ENCODE results near the gene RAP1B. TPM values are rescaled to one million over a fixed set of nuclear protein-coding genes. Genes with fewer than 3 reads are reported as not detected.

Gene RAP1B
- total RNA-seq, 1 donor from 2014 or later = 252 TPM

- Histone ChIP-seq H3K4me2 (no peak overlapping the region), H3K79me2 (ENCODE audit: low read depth) (peaks cover 100% of the 10 kb centered on the region), H3K9me3 (ENCODE audit: low read depth) (no peaks in the 10 kb centered on the region), H3F3A (ENCODE audit: low read depth) (peaks cover 26% of the 10 kb centered on the region), H2AFZ (replicated peaks) (no peak overlapping the region), H3K4me3 (no peak overlapping the region), H4K20me1 (ENCODE audit: low read depth) (peaks cover 27% of the 10 kb centered on the region), H3K27ac (no peak overlapping the region), H3K27me3 (no peaks in the 10 kb centered on the region), H3K36me3 (peaks cover 8% of the 10 kb centered on the region), H3K4me1 (peaks cover 17% of the 10 kb centered on the region), H3K9ac (no peak overlapping the region)
- Mint-ChIP-seq H3K27me3 (ENCODE audit: insufficient read depth, low read depth) (no peaks in the 10 kb centered on the region), H3K36me3 (peaks cover 61% of the 10 kb centered on the region), H3K4me3 (no peak overlapping the region), H3K4me1 (no peaks in the 10 kb centered on the region), H3K27ac (no peak overlapping the region), H3K9me3 (peaks cover 38% of the 10 kb centered on the region)
- no peak for TF ChIP-seq EZH2phosphoT487 (IDR thresholded peaks at IDR 0.05)
- TF ChIP-seq, protein P1, sequence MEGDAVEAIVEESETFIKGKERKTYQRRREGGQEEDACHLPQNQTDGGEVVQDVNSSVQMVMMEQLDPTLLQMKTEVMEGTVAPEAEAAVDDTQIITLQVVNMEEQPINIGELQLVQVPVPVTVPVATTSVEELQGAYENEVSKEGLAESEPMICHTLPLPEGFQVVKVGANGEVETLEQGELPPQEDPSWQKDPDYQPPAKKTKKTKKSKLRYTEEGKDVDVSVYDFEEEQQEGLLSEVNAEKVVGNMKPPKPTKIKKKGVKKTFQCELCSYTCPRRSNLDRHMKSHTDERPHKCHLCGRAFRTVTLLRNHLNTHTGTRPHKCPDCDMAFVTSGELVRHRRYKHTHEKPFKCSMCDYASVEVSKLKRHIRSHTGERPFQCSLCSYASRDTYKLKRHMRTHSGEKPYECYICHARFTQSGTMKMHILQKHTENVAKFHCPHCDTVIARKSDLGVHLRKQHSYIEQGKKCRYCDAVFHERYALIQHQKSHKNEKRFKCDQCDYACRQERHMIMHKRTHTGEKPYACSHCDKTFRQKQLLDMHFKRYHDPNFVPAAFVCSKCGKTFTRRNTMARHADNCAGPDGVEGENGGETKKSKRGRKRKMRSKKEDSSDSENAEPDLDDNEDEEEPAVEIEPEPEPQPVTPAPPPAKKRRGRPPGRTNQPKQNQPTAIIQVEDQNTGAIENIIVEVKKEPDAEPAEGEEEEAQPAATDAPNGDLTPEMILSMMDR (IDR thresholded peaks at IDR 0.05) = no peak
- no peak for TF ChIP-seq EZH2 (IDR thresholded peaks at IDR 0.05)
- no peak for DNase-seq (ENCODE audit: low spot score)
These were observed 13.3 kb downstream of the RAP1B start for GRCh38 chr12:68623984-68624383.

DNA sequence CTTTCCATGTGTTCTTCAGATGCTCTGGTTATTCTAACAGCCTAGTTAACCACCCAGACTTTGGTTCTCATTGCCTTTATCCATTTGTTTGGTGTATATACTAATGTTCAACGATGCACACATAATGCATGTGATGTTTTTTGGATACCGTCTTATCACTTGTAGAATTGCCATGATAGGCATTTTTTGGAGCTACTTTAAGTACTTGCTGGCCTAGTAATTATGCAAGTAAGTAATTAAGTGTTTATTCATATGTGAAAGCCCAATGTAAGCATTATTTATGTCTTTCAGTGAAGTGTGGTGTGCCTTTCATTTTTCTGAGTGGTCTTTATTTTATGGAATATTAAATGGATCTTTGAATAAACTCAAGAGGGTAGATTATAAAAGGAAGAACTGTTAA lies 14.2 kb downstream of the RAP1B start:
- H3F3A ChIP-seq (ENCODE audit: low read depth) = peaks cover 19% of the 10 kb centered on the region

GRCh38 chr12:68627673-68628319 lies 17.1 kb downstream of the RAP1B start:
- Histone ChIP-seq H3K9ac (no peak overlapping the region), H3K4me3 (no peak overlapping the region), H3K9me3 (ENCODE audit: low read depth) (no peaks in the 10 kb centered on the region), H3K79me2 (ENCODE audit: low read depth) (peaks cover 100% of the 10 kb centered on the region), H3F3A (ENCODE audit: low read depth) (no peaks in the 10 kb centered on the region), H3K36me3 (peaks cover 8% of the 10 kb centered on the region), H3K4me2 (no peak overlapping the region), H2AFZ (replicated peaks) (no peak overlapping the region), H3K27ac (no peak overlapping the region), H4K20me1 (ENCODE audit: low read depth) (peaks cover 22% of the 10 kb centered on the region), H3K4me1 (no peaks in the 10 kb centered on the region), H3K27me3 (no peaks in the 10 kb centered on the region)
- H3K4me1 Mint-ChIP-seq = no peaks in the 10 kb centered on the region
- no peak for DNase-seq (ENCODE audit: low spot score)
- H3K36me3 Mint-ChIP-seq = peaks cover 46% of the 10 kb centered on the region
- H3K9me3 Mint-ChIP-seq = peaks cover 33% of the 10 kb centered on the region
- TF ChIP-seq EZH2 (IDR thresholded peaks at IDR 0.05) = no peak
- TF ChIP-seq, protein P1 (IDR thresholded peaks at IDR 0.05) = no peak
- no peak for TF ChIP-seq EZH2phosphoT487 (IDR thresholded peaks at IDR 0.05)
- H3K27ac Mint-ChIP-seq = no peak overlapping the region
- no peaks in the 10 kb centered on the region for H3K27me3 Mint-ChIP-seq (ENCODE audit: insufficient read depth, low read depth)
- H3K4me3 Mint-ChIP-seq = no peak overlapping the region

More for the DNA sequence above, 14.2 kb downstream of the RAP1B start:
- H3K4me1 ChIP-seq = peaks cover 17% of the 10 kb centered on the region
- Mint-ChIP-seq H3K27ac (no peak overlapping the region), H3K4me1 (no peaks in the 10 kb centered on the region), H3K9me3 (peaks cover 38% of the 10 kb centered on the region), H3K36me3 (peaks cover 59% of the 10 kb centered on the region), H3K4me3 (no peak overlapping the region), H3K27me3 (ENCODE audit: insufficient read depth, low read depth) (no peaks in the 10 kb centered on the region)
- H3K4me2 ChIP-seq = no peak overlapping the region
- H3K36me3 ChIP-seq = peaks cover 8% of the 10 kb centered on the region
- H3K4me3 ChIP-seq = no peak overlapping the region
- no peak overlapping the region for H3K9ac ChIP-seq
- H3K27me3 ChIP-seq = no peaks in the 10 kb centered on the region
- H4K20me1 ChIP-seq (ENCODE audit: low read depth) = peaks cover 24% of the 10 kb centered on the region
- H2AFZ ChIP-seq (replicated peaks) = no peak overlapping the region
- no peak overlapping the region for H3K27ac ChIP-seq
- no peaks in the 10 kb centered on the region for H3K9me3 ChIP-seq (ENCODE audit: low read depth)
- peaks cover 100% of the 10 kb centered on the region for H3K79me2 ChIP-seq (ENCODE audit: low read depth)
- TF ChIP-seq, protein P1 (IDR thresholded peaks at IDR 0.05) = no peak
- TF ChIP-seq EZH2phosphoT487 (IDR thresholded peaks at IDR 0.05) = no peak
- TF ChIP-seq EZH2 (IDR thresholded peaks at IDR 0.05) = no peak
- no peak for DNase-seq (ENCODE audit: low spot score)
